Hepatic stellate cell (primary cell): ENCODE results near the gene SDCBP2.
"Not testable (repeated sequence)": the region's sequence is repeated elsewhere in the genome, so short reads cannot be mapped to it uniquely, and the experiment has no call there.

Experiments used
- DNase-seq: peaks from one replicate; pipeline ENCODE4 v3.0.0; 2011; ENCODE audit warnings: low spot score

SDCBP2 gene

GRCh38 chr20:1357921-1358671, 29.2 kb upstream of the SDCBP2 start:
- DNase-seq, result no peak

DNA sequence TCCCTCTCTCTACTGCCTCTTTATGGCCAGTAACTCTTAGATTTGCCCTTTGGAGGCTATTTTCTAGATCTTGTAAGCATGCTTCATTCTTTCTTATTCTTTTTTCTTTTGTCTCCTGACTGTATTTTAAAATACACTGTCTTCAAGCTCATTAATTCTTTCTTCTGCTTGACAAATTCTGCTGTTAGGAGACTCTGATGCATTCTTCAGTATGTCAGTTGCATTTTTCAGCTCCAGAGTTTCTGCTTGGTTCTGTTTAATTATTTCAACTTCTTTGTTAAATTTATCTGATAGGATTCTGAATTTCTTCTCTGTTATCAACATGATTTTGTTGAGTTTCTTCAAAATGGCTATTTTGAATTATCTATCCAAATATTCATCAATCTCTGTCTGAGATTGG, 25.0 kb upstream of the SDCBP2 start:
- no peak for DNase-seq

DNA sequence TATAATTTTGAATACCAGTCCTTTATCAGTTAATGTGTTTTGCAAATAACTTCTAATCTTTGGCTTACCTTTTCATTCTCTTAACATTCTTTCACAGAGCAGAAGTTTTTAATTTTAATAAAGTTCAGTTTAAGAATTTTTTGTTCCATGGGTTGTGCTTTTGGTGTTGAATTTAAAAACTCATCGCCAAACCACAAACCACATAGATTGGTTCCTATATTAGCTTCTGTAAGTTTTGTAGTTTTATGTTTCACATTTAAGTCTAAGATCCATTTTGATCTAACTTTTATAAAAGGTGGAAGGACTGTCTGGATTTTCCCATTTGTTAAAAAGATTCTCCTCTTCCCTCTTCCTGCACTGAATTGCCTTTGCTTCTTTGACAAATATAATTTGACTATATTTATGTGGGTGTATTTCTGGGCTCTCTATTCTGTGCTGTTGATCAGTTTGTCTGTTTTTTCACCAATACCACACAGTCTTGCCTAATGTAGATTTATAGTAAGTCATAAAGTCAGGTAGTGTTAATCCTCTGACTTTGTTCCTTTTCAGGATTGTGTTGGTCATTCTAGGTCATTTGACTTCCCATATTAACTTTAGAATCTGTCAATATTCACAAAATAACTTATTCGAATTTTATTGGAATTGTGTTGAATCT, 17.5 kb upstream of the SDCBP2 start:
- no peak for DNase-seq

- no peak for DNase-seq
These were observed 16.8 kb upstream of the SDCBP2 start for GRCh38 chr20:1345756-1346093.

DNA sequence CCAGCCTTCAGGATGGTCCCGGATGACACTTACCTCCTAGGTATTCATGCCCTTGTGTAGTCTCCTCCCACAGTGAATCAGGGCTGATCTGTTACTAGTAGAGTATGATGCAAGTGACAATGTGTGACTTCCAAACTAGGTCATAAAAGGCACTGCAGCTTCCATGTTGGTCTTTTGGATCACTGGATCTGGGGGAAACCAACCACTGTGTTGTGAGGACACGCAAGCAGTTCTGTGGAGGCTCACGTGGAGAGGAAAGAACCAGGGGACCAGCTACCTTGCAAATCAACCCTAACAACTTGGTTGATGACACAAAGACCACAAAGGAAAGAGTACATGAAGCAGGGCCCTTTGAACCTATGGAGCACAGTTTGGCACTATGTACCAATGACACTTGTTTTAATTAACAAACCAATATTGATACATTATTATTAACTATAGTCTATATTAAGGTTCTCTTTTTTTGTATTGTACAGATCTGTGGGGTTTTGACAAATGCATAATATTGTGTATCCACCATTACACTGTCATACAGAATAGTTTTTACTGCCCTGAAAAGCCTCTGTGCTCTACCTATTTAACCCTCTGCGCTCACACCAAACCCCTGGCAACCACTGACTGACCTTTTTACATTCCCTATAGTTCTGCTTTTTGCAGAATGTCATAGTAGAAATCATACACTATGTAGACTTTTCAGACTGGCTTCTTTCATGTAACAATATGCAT, 16.3 kb upstream of the SDCBP2 start:
- DNase-seq, result no peak

DNA sequence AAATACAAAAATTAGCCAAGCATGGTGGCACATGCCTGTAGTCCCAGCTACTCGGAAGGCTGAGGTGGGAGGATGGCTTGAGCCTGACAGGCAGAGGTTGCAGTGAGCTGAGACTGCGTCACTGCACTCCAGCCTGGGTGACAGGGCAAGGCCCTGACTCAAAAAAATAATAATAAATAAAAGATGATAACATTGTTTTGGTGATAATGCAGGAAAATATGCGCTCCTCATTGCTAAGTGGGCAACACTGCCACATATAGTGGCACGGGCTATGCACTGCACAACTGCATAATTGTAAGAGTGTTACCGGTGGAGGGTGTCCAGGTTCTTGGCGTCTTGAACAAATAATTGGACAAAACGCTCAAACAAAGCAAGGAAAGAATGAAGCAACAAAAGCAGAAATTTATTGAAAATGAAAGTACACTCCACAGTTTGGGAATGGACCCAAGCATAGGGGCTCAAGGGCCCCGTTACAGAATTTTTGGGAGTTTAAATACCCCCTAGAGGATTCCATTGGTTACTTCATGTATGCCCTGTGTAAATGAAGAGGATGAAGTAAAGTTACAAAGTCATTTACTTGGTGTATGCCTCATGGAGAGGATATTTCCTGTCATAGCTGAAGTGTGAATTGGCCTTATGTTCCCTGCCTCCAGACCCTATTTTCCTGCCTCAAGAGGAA, 14.6 kb upstream of the SDCBP2 start:
- not testable (repeated sequence) for DNase-seq

DNA sequence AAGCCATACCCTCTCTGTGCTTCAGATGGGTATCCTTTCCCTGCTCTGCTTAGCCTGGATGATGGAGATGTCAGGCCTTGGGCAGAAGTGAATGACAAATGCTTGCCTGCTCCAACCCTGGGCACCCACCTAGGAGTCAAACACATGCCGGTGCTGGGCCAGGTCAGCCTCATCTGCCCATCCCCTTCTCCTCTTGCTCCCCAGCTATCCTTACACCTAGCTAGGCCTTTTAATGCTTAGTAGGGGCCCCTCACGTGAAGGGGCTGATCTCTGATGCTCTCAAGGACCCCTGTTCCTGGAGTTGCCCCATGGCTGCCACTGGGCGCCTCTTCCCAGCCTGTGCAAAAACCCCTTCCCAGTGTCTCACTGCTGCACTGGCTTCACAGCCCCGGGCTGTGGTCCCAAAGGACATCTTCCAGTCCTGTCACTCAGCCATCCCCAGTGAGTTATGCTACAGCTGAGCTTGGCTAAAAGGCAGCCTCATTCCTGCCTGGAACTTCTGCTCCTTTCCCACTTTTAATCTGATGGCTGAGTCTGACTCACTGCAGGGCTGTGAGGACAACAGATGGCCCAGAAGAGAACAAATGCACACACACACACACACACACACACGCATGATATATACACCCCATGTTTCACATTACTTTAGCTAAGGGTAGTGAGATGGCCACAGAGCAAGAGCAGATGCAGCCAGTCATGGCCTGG, 12.8 kb upstream of the SDCBP2 start:
- peak; percentile 84 for DNase-seq

- DNase-seq, result no peak
These were observed 9.9 kb upstream of the SDCBP2 start for GRCh38 chr20:1338801-1339200.

DNA sequence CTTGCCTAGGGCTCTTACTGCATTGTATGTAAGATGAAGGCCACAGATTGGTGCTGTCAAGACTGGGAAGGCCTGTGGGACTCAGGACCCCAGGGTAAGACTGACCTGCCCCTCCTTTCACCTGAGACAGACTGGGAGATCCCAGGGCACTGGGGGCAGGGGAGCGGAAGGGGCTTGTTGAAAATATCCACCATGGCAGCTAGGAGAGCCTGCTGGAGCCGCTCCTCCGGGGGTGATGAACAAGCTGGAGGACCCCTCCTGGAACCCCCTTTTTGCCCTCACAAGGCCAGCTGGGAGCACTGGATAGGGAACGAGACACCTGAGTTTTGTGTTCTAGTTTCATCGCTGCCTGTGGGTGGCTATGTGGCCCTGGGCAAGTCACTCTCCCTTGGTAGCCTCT, 9.2 kb upstream of the SDCBP2 start:
- DNase-seq, result no peak

DNA sequence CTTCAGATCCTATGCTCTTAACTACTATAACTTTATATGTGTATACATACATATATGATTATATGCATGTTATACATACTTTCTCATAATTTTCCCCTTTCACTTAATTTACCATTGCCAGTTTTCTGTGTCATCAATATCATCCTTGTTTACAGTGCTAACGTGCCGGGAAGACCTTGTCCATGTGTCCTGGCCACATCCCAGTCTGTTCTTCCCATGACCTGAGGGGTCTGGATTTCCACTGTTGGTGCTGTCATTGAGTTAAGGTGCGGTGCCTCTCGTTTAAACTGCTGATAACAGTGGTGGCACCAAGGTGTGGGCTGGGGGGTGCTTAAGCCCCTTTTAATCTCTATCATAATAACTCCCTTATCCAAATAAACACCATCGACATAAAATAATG, 8.5 kb upstream of the SDCBP2 start:
- no peak for DNase-seq

- DNase-seq, result no peak
These were observed 7.9 kb upstream of the SDCBP2 start for GRCh38 chr20:1336699-1337367.

DNA sequence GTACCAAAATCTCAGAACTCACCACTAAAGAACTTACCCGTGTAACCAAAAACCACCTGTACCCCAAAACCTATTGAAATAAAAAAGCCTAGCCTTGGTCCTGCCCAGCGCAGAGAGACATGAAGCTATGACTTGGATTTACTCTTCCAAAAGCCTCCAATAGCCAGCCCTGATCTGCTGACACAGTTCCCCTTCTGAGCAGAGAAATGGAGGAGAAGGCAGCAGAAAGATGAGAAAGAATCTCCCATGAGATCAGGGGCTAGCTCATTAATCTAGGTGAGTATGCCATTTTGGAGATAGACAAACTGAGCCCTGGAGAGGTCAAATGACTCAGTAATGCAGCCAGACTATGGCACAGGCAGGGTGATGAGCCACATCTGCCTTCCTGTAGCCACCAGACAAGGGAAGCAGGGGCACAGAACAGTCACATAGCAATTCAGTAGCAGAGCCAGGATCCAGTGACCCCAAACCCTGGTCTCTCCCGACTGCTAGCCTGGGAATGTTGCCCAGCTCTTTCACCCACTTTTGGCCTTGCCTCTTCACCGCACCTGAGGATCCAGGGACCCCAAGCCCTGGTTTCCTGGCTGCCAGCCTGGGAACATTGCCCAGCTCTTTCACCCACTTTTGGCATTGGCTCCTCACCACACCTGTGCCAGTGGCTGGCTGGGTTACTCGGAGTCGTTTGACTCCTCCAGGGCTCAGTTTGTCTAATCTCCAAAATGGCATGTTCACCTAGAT, 7.2 kb upstream of the SDCBP2 start:
- no peak for DNase-seq

DNA sequence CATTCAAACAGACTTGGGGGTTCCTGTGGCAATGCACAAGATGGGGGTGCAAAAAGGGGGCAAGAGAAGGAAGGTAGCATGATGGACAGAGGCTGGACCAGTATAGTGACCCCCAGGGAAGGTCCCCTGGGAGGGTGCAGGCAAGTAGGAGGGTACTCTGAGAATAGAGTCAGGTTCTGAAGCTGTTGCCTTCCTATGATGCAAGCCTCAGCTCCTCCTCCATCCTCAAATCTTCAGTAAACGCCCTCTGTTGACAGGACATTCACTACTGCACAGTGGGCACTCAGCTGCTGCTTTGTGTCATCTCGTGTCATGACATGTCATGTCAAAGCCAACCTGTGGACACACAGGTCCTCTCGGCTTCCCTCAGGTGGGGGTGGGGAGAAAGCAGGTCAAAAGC, 5.8 kb upstream of the SDCBP2 start:
- DNase-seq, result no peak

DNA sequence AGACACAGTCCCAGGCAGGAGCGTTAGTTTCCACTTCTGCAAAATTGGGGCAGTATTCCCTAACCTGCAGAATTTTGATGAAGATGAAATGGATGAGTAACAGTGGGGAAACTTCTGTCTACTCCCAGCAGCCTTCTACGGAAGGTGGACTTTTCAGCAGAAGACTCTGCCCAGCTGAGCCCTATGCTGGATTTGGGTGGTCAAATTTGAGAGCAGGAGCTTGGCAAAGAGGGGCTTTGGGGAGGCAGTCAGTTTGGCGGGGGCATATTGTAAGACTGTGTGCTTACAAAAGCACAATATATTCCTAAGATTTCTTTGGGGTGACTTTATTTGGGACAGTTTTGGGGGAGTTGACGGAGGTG, 5.4 kb upstream of the SDCBP2 start:
- no peak for DNase-seq

DNA sequence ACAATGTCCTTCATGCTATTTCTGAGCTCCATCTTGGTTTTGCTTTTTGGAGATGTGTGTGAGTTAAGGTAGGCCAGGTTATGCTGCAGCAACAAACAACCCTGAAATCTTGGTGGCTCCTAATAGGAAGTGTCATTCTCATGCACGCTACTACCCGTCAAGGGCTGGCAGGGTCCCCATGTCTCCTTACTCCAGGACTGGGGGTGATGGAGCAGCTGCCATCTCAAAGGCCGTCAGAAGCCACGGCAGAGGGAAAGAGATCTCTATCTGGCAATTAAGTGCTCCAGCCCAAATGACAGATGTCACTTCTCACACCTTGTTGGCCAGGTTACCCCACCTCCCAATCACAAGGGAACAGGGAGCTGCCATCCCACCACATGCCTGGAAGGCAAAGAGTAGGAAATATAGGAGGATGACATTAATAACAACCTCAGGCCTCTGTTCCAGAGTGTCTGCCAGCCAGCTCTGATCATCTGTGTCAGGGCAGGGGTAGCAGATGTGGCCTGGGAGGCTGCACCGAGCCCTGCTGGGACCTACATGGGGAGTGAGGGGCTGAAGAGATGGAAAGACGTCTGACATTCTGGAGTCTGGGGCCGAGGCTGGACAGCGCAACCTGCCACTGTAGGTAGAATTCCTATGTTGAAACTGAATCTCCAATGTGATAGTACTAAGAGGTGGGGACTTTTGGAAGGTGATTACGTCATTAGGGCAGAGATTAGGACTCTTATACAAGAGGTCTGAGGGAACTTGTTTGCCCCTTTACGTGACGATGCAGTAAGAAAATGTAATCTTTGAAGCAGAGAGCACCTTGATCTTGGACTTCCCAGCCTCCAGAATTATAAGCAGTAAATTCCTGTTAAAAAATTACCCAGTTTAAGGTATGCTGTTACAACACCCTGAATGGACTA, 4.8 kb upstream of the SDCBP2 start:
- DNase-seq, result no peak

- DNase-seq, result no peak
These were observed 3.9 kb upstream of the SDCBP2 start for GRCh38 chr20:1332749-1333300.

- DNase-seq, result no peak
These were observed 3.0 kb upstream of the SDCBP2 start for GRCh38 chr20:1331801-1332453.

DNA sequence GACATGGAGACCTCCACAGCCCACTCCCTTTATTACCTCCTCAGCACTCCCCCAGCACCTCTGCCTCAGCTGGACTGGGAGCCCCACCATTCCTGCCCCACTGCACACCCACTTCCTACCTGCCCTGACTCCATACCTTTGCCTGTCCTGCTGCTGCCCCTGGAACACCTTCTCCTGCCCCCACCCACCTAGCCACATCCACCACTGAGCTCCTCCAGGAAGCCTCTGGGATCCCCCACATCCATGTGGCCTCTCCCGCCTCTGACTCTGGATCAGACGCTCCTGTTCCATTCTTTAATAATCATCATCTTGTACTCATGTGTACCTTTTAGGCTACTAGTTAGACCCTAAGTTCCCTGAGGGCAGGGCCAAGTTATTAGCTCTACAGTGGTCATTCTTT, 2.2 kb upstream of the SDCBP2 start:
- DNase-seq, result peak; percentile 0
